BLaER1 treated with 17β-estradiol and CSF1 and Interleukin-3, amounts not matched to agents 10 nM and 100 nM (cell line): ENCODE measurements around the gene SRRM3.
A peak's percentile ranks its signal among the peaks of the same experiment; 100 is the strongest.
"Not testable (repeated sequence)": the region's sequence is repeated elsewhere in the genome, so short reads cannot be mapped to it uniquely, and the experiment has no call there.

ENCODE experiments used
- H3K27ac ChIP-seq, 11 experiments: shearing (Covaris generic); formaldehyde crosslinking; 2 replicates each; pipeline ENCODE4 v1.8.1; 2022
- H3K27me3 ChIP-seq, 11 experiments: shearing (Covaris generic); formaldehyde crosslinking; 2 replicates each; pipeline ENCODE4 v1.8.1; 2022
- H3K36me3 ChIP-seq, 11 experiments: shearing (Covaris generic); formaldehyde crosslinking; 2 replicates each; pipeline ENCODE4 v1.8.1; 2022
- H3K4me1 ChIP-seq, 10 experiments: shearing (Covaris generic); formaldehyde crosslinking; 2 replicates each; pipeline ENCODE4 v1.8.1; 2022
- H3K4me2 ChIP-seq, 11 experiments: shearing (Covaris generic); formaldehyde crosslinking; 2 replicates each; pipeline ENCODE4 v1.8.1; 2022
- H3K4me3 ChIP-seq, 10 experiments: shearing (Covaris generic); formaldehyde crosslinking; 2 replicates each; pipeline ENCODE4 v1.8.1; 2022
- H3K9ac ChIP-seq, 11 experiments: shearing (Covaris generic); formaldehyde crosslinking; 2 replicates each; pipeline ENCODE4 v1.8.1; 2022
- H3K9me3 ChIP-seq, 11 experiments: shearing (Covaris generic); formaldehyde crosslinking; replicated peaks in 1 of 11; 2 replicates each; pipeline ENCODE4 v1.8.1; 2022
- H4K20me1 ChIP-seq, 11 experiments: shearing (Covaris generic); formaldehyde crosslinking; 2 replicates each; pipeline ENCODE4 v1.8.1; 2022
- Cebpa-rat ChIP-seq, 11 experiments: shearing (Covaris generic); IDR thresholded peaks; 2 replicates each; pipeline ENCODE4 v1.8.1; 2022

Gene SRRM3

GRCh38 chr7:76231583-76231982, 29.9 kb downstream of the SRRM3 start:
- no peak for TF ChIP-seq Cebpa-rat (IDR thresholded peaks at IDR 0.05)
- H3K4me1 ChIP-seq: peaks cover 0 to 14% (median 6%) of the 10 kb centered on the region in 10 experiments; a peak in 13 of 20 replicates
- H3K4me3 ChIP-seq: no peak overlapping the region
- no peaks in the 10 kb centered on the region for H3K9me3 ChIP-seq
- H3K9ac ChIP-seq: no peak overlapping the region
- peaks cover 0 to 6% (median 0%) of the 10 kb centered on the region in 11 experiments; a peak in 1 of 22 replicates for H3K27me3 ChIP-seq
- H3K27ac ChIP-seq: no peak overlapping the region
- peaks cover 0 to 6% (median 0%) of the 10 kb centered on the region in 11 experiments; a peak in 3 of 22 replicates for H4K20me1 ChIP-seq
- 0 out of 22 replicates have a peak overlapping the region, but pooled peaks of 1 of the 11 experiments have one; percentile 4 for H3K4me2 ChIP-seq
- H3K36me3 ChIP-seq: no peaks in the 10 kb centered on the region

GRCh38 chr7:76232698-76233097, 31.0 kb downstream of the SRRM3 start:
- H3K4me3 ChIP-seq: no peak overlapping the region
- H3K4me2 ChIP-seq: no peak overlapping the region
- no peak overlapping the region for H3K9ac ChIP-seq
- H3K27ac ChIP-seq: no peak overlapping the region
- peaks cover 0 to 6% (median 0%) of the 10 kb centered on the region in 11 experiments; a peak in 1 of 22 replicates for H3K27me3 ChIP-seq
- no peaks in the 10 kb centered on the region for H3K36me3 ChIP-seq
- TF ChIP-seq Cebpa-rat (IDR thresholded peaks at IDR 0.05): no peak
- peaks cover 0 to under 1% (median 0%) of the 10 kb centered on the region in 11 experiments; a peak in 1 of 22 replicates for H4K20me1 ChIP-seq
- H3K4me1 ChIP-seq: peaks cover 0 to 14% (median 6%) of the 10 kb centered on the region in 10 experiments; a peak in 13 of 20 replicates
- H3K9me3 ChIP-seq: no peaks in the 10 kb centered on the region

GRCh38 chr7:76233538-76234281, 32.0 kb downstream of the SRRM3 start:
- no peak overlapping the region for H3K4me2 ChIP-seq

GRCh38 chr7:76234282-76234584, 32.5 kb downstream of the SRRM3 start:
- TF ChIP-seq Cebpa-rat (IDR thresholded peaks at IDR 0.05): no peak
- Histone ChIP-seq H3K27ac (no peak overlapping the region), H3K27me3 (peaks cover 0 to 6% (median 0%) of the 10 kb centered on the region in 11 experiments; a peak in 1 of 22 replicates), H3K4me3 (no peak overlapping the region), H3K9me3 (no peaks in the 10 kb centered on the region), H3K36me3 (no peaks in the 10 kb centered on the region), H3K4me2 (peak overlapping the region in 1 of 11 experiments; percentile 75; a peak in 1 of 22 replicates), H3K4me1 (peaks cover 0 to 14% (median 6%) of the 10 kb centered on the region in 10 experiments; a peak in 13 of 20 replicates), H3K9ac (no peak overlapping the region), H4K20me1 (no peaks in the 10 kb centered on the region; a peak in 1 of 22 replicates)

More at GRCh38 chr7:76233538-76234281, 32.0 kb downstream of the SRRM3 start:
- Histone ChIP-seq H3K36me3 (no peaks in the 10 kb centered on the region), H3K27ac (no peak overlapping the region), H3K27me3 (peaks cover 0 to 6% (median 0%) of the 10 kb centered on the region in 11 experiments; a peak in 1 of 22 replicates), H3K4me1 (peaks cover 0 to 14% (median 6%) of the 10 kb centered on the region in 10 experiments; a peak in 13 of 20 replicates), H3K4me3 (no peak overlapping the region), H3K9ac (no peak overlapping the region), H3K9me3 (no peaks in the 10 kb centered on the region), H4K20me1 (no peaks in the 10 kb centered on the region; a peak in 1 of 22 replicates)
- TF ChIP-seq Cebpa-rat (IDR thresholded peaks at IDR 0.05): no peak

- TF ChIP-seq Cebpa-rat (IDR thresholded peaks at IDR 0.05): no peak
- H4K20me1 ChIP-seq: no peaks in the 10 kb centered on the region; a peak in 1 of 22 replicates
- peak overlapping the region; percentile 67 to 80 (median 76) for H3K4me2 ChIP-seq
- no peaks in the 10 kb centered on the region for H3K36me3 ChIP-seq
- H3K27me3 ChIP-seq: peaks cover 0 to 6% (median 0%) of the 10 kb centered on the region in 11 experiments; a peak in 1 of 22 replicates
- no peaks in the 10 kb centered on the region for H3K9me3 ChIP-seq
- H3K27ac ChIP-seq: no peak overlapping the region
- H3K4me3 ChIP-seq: peak overlapping the region in 7 of 10 experiments; percentile 19 to 53 (median 31); a peak in 7 of 20 replicates
- H3K9ac ChIP-seq: peak overlapping the region in 5 of 11 experiments; percentile 15 to 52 (median 44); a peak in 5 of 22 replicates
- peaks cover 0 to 14% (median 6%) of the 10 kb centered on the region in 10 experiments; a peak in 13 of 20 replicates for H3K4me1 ChIP-seq
These were observed 33.3 kb downstream of the SRRM3 start for GRCh38 chr7:76234931-76235441.

GRCh38 chr7:76236224-76236623, 34.5 kb downstream of the SRRM3 start:
- Histone ChIP-seq H3K27ac (no peak overlapping the region), H3K4me1 (peaks cover 0 to 14% (median 6%) of the 10 kb centered on the region in 10 experiments; a peak in 13 of 20 replicates), H3K4me2 (no peak overlapping the region), H3K9ac (no peak overlapping the region), H3K4me3 (no peak overlapping the region), H4K20me1 (no peaks in the 10 kb centered on the region; a peak in 1 of 22 replicates), H3K27me3 (peaks cover 0 to 6% (median 0%) of the 10 kb centered on the region in 11 experiments; a peak in 1 of 22 replicates), H3K9me3 (no peaks in the 10 kb centered on the region), H3K36me3 (no peaks in the 10 kb centered on the region)
- no peak for TF ChIP-seq Cebpa-rat (IDR thresholded peaks at IDR 0.05)

GRCh38 chr7:76238326-76238725, 36.6 kb downstream of the SRRM3 start:
- Histone ChIP-seq H3K9me3 (no peaks in the 10 kb centered on the region; a peak in 1 of 22 replicates), H3K9ac (no peak overlapping the region)

GRCh38 chr7:76241141-76241540, 39.4 kb downstream of the SRRM3 start:
- H3K4me2 ChIP-seq: no peak overlapping the region
- H3K36me3 ChIP-seq: no peaks in the 10 kb centered on the region
- no peaks in the 10 kb centered on the region for H3K27me3 ChIP-seq
- no peak overlapping the region for H3K27ac ChIP-seq
- H3K9me3 ChIP-seq: no peaks in the 10 kb centered on the region; a peak in 1 of 22 replicates
- H4K20me1 ChIP-seq: no peaks in the 10 kb centered on the region
- no peaks in the 10 kb centered on the region for H3K4me1 ChIP-seq
- TF ChIP-seq Cebpa-rat (IDR thresholded peaks at IDR 0.05): no peak
- H3K4me3 ChIP-seq: no peak overlapping the region
- H3K9ac ChIP-seq: no peak overlapping the region

More at GRCh38 chr7:76238326-76238725, 36.6 kb downstream of the SRRM3 start:
- Histone ChIP-seq H3K4me1 (peaks cover 0 to 7% (median 5%) of the 10 kb centered on the region in 10 experiments; a peak in 12 of 20 replicates), H3K27me3 (peaks cover 0 to 6% (median 0%) of the 10 kb centered on the region in 11 experiments; a peak in 1 of 22 replicates), H3K4me2 (no peak overlapping the region), H3K36me3 (no peaks in the 10 kb centered on the region), H3K27ac (no peak overlapping the region), H4K20me1 (no peaks in the 10 kb centered on the region), H3K4me3 (no peak overlapping the region)
- no peak for TF ChIP-seq Cebpa-rat (IDR thresholded peaks at IDR 0.05)

- not testable (repeated sequence) for H3K27me3 ChIP-seq, H3K9me3 ChIP-seq, H3K36me3 ChIP-seq, H3K27ac ChIP-seq, H3K4me1 ChIP-seq, H3K4me3 ChIP-seq, H3K9ac ChIP-seq, H4K20me1 ChIP-seq, H3K4me2 ChIP-seq
These were observed 40.9 kb downstream of the SRRM3 start for GRCh38 chr7:76242517-76243063.
